Inflammatory macrophage (primary cell): ENCODE measurements around the gene INPP5A.
"Not testable (repeated sequence)": the region's sequence is repeated elsewhere in the genome, so short reads cannot be mapped to it uniquely, and the experiment has no call there.

ENCODE experiments used
- DNase-seq, 2 donors: peaks; one replicate each; pipeline ENCODE4 v3.0.0-alpha.2; 2020 to 2022

INPP5A gene

DNA sequence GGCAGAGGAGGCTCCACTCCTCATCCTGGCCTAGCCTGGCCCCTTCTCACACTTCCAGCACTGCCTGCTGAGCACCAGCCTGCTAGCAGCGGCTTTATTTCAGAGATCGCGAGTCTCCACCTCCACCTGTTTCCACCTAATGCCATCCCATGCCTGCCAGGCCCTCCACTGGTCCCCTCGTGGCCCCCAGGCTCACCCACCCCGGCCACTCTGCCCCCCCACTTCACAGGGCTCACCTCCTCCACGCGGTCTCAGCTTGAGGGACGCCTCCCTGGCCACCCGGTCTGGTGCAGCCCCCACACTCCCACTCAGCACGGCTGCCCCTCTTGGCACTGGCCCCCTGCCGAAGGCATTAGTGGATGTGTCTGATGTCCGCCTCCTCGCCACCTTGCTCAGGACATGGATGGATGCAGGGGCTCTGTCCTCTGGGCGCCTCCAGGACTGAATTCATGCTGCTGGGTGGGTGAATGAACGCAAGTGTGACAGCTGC, 252.1 kb downstream of the INPP5A start:
- DNase-seq = no peak

GRCh38 chr10:132790470-132790869, 252.9 kb downstream of the INPP5A start:
- no peak for DNase-seq

GRCh38 chr10:132790934-132791829, 253.6 kb downstream of the INPP5A start:
- no peak for DNase-seq

DNA sequence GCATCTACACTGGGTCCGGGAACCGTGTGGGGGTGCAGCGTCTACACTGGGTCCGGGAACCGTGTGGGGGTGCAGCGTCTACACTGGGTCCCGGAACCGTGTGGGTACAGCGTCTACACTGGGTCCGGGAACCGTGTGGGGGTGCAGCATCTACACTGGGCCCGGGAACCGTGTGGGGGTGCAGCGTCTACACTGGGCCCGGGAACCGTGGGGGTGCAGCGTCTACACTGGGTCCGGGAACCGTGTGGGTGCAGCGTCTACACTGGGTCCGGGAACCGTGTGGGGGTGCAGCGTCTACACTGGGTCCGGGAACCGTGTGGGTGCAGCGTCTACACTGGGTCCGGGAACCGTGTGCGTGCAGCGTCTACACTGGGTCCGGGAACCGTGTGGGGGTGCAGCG, 254.5 kb downstream of the INPP5A start:
- DNase-seq = not testable (repeated sequence)

DNA sequence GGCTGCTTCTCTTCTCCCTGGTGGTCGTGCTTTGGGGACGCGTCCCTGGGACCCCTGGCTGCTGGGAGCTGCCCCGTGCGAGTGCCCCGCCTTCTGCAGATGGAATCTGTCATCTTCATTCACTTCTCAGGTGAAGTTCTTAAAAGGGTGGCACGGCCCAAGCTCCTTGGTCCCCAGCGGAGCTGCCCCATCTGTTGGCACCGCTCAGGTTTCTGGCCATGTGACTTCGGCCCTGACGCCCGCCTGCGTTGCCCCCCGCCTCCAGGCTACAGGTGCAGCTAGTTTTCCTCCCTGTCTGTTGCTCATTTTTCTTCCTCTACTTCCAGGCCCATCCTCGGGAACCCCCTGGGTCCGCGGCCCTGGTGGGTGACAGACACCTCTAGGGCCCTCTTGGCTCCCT, 255.2 kb downstream of the INPP5A start:
- no peak for DNase-seq

GRCh38 chr10:132793213-132793612, 255.6 kb downstream of the INPP5A start:
- no peak for DNase-seq

DNA sequence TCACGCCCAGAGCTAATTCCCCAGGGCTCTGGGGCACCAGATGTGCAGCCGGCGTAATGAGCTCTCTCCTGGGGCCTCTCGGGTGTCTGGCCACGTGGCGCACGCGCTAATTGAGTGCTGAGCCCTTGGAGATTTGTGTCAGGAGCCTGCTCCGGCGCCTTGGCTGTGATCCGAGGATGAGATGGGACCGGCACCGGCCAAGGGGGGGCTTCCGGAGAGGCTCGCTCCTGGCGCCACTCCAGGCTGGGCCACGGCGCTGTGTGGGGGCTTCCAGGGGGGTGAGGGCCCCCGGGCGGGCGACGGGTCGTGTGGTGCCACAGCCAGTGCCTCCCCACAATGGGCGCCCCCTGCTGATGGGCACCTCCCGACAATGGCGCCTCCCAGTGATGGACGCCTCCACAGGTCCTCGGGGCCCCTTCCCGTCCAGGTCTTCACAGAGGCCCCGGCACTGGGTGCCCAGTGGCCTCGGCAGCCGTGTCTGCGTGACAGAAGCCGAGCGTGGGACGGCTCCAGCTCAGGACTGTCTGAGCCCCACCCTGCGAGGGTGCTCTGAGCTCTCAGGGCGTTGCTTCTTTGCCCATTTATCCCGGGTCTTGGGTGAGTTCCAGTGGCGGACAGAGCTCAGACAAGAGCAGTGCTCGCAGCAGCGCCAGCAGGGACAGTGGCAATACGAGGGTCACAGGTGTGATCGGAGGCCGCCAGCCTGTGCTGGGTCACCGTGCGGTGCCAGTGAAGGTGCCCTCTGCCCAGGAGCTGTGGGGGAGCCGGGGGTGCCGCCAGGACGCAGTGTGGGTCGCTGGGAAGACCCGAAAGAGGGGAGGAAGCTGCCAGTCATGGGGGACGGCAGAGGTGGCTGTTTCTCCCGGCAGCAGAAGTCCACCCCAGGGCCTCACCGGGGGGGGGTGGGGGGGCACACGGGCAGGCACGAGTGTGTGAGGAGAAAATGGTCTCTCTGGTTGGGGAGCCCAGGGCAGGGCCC, 256.6 kb downstream of the INPP5A start:
- DNase-seq = no peak

DNA sequence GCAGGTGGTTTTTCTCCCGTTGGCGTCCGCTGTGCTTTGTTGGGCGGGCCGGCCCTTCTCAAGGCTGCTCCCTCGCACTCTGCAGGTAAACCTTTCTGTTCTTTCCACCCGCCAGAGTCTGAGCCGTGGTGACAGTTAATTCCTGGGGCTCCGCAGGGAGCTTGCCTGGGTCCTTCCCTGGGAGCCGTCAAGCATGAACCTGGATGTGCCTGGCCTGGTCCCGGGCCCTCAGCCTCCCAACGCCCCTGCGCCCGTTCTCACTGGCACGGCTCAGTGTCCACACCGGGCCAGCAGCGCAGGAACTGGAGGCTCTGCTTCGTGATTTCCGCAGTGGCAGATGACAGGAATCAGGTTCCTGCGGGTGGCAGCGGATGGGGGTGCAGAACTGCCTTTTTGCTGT, 259.3 kb downstream of the INPP5A start:
- DNase-seq = no peak

DNA sequence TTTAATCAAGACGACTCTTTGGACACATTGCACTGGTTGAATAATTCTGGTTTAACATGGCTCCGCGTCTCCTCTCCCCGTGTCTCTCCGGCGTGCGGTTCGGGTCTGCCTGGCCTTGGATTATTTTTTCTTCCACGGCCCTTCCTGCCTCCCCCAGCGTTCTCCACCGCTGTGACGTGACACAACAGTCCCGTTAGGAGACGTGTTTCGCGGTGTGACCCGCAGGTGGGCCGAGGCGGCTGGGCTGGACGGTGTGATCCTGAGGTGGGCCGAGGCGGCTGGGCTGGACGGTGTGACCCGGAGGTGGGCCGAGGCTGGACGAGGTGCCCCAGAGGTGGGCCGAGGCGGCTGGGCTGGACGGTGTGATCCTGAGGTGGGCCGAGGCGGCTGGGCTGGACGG, 260.4 kb downstream of the INPP5A start:
- DNase-seq = not testable (repeated sequence)

DNA sequence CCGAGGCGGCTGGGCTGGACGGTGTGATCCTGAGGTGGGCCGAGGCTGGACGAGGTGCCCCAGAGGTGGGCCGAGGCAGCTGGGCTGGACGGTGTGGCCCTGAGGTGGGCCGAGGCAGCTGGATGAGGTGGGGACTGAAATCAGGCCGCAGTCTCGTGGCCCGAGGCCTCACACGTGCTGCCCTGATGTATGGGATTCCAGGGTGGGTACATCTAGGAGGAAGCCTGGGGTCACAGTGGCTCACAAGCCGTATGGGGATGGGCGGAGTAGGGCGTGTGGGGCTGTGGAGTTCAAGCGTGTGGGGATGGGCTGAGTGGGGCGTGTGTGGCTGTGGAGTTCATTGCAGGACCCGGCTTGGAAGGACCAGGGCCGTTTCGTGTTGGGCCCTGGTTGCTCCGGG, 260.8 kb downstream of the INPP5A start:
- no peak for DNase-seq

- no peak for DNase-seq
These were observed 261.3 kb downstream of the INPP5A start for GRCh38 chr10:132798876-132799275.

DNA sequence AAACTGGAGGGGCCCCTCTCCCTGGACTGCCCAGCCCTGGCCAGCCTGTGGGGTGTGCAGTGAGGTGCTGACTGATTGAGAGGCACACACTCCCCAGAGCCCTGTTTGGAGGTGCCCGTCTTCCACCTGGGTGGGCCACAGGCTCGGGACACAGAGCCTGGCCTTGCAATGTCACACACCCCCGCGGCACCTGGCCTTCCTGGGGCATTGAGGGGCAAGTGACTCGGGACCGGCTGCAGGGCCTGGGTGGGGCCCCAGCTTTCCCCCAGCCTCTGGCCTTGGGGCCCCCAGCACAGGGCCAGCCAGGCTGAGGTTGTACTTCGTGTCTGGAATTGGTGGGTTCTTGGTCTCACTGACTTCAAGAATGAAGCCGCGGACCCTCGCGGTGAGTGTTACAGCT, 262.3 kb downstream of the INPP5A start:
- DNase-seq = no peak

GRCh38 chr10:132802048-132802447, 264.5 kb downstream of the INPP5A start:
- no peak for DNase-seq

- DNase-seq = no peak
These were observed 265.2 kb downstream of the INPP5A start for GRCh38 chr10:132802694-132803320.

- no peak for DNase-seq
These were observed 266.0 kb downstream of the INPP5A start for GRCh38 chr10:132803416-132804210.

DNA sequence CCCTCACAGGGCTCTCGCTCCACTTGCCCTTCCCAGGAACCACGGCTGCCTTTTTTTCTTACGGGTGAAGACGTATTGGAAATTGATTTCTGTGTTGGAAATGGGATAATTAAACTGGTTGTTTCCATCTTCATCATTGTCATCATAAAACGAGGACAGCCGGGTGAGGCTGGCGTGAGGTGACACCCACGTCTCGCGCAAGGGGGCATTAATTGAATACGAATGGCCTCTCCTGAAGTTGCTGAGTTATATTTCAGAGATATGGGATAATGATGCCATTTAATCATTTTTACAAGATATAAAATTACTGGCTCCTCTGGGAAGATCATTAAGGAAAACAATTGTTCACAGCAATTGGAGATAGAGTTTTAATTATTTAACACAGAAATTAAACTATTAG, 266.7 kb downstream of the INPP5A start:
- no peak for DNase-seq

- no peak for DNase-seq
These were observed 267.3 kb downstream of the INPP5A start for GRCh38 chr10:132804785-132805426.

GRCh38 chr10:132805599-132805998, 268.0 kb downstream of the INPP5A start:
- DNase-seq = no peak

- no peak for DNase-seq
These were observed 268.5 kb downstream of the INPP5A start for GRCh38 chr10:132806110-132806509.

- DNase-seq = no peak
These were observed 269.0 kb downstream of the INPP5A start for GRCh38 chr10:132806561-132807003.

GRCh38 chr10:132807621-132808049, 270.0 kb downstream of the INPP5A start:
- DNase-seq = no peak
